Testis (tissue), 2 donors: ENCODE measurements around the gene SDHA.

ENCODE experiments used
- POLR2A ChIP-seq: fragments of 450-650 bp; IDR thresholded peaks from one replicate; pipeline ENCODE4 v1.6.1; 2017; ENCODE audit warnings: antibody characterized with exemption, mild to moderate bottlenecking, moderate library complexity
- TF ChIP-seq, protein P1 (sequence below), 3 experiments: fragments of 450-650 bp in 2 of 3; fragments of 200-600 bp in 1 of 3; sonication (generic) in 1 of 3; IDR thresholded peaks; one replicate each; pipeline ENCODE4 v1.5.1; 2016 to 2019; ENCODE audit warnings: antibody characterized with exemption in 3 of 3, mild to moderate bottlenecking in 2 of 3, moderate library complexity in 1 of 3

DNA sequence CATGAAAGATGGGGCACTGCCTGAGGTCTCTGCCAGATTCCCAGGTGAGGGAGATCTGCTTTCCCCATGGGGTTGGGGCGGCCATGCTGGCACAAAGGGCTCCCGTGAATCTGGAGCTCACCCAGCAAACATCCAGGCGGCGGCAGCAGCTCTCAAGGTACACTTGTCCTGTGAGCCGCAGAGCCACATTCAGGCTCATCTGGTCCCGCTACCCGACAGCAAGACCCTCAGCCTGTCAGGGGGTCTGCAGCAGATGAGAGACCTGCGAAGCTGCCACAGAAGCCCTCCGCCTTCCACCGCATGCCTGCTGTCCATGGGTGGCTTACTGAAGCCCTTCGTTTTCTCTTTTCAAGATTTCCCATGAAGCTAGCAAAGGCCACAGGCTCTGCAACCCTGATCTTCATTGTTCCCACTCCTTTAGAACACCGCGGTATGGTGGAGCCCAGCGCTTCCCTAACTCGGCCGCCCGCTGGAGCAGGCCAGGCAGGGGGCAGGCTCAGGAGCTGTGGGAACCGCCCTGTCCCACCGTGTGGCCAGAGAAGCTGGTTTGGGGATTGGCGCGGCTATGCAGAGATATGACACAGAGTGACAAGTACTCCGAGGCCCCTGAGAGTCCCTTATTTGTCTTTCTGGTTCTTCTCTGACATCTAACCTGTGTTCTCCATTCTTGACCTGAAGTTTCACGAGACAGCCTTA is 18.0 kb upstream of the SDHA start:
- TF ChIP-seq, protein P1, sequence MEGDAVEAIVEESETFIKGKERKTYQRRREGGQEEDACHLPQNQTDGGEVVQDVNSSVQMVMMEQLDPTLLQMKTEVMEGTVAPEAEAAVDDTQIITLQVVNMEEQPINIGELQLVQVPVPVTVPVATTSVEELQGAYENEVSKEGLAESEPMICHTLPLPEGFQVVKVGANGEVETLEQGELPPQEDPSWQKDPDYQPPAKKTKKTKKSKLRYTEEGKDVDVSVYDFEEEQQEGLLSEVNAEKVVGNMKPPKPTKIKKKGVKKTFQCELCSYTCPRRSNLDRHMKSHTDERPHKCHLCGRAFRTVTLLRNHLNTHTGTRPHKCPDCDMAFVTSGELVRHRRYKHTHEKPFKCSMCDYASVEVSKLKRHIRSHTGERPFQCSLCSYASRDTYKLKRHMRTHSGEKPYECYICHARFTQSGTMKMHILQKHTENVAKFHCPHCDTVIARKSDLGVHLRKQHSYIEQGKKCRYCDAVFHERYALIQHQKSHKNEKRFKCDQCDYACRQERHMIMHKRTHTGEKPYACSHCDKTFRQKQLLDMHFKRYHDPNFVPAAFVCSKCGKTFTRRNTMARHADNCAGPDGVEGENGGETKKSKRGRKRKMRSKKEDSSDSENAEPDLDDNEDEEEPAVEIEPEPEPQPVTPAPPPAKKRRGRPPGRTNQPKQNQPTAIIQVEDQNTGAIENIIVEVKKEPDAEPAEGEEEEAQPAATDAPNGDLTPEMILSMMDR (IDR thresholded peaks at IDR 0.05): no peak
- no peak for TF ChIP-seq POLR2A
